BLaER1 (cell line): ENCODE measurements around the gene DNAH10.
A peak's percentile ranks its signal among the peaks of the same experiment; 100 is the strongest.

Experiments used
- H3K27ac ChIP-seq: shearing (Covaris generic); formaldehyde crosslinking; 2 replicates; pipeline ENCODE4 v1.8.1; 2022
- H3K27me3 ChIP-seq: shearing (Covaris generic); formaldehyde crosslinking; 2 replicates; pipeline ENCODE4 v1.8.1; 2022
- H3K36me3 ChIP-seq: shearing (Covaris generic); formaldehyde crosslinking; 2 replicates; pipeline ENCODE4 v1.8.1; 2022
- H3K4me1 ChIP-seq: shearing (Covaris generic); formaldehyde crosslinking; 2 replicates; pipeline ENCODE4 v1.8.1; 2022
- H3K4me2 ChIP-seq: shearing (Covaris generic); formaldehyde crosslinking; 2 replicates; pipeline ENCODE4 v1.8.1; 2022
- H3K4me3 ChIP-seq: shearing (Covaris generic); formaldehyde crosslinking; 2 replicates; pipeline ENCODE4 v1.8.1; 2022
- H3K9ac ChIP-seq: shearing (Covaris generic); formaldehyde crosslinking; 2 replicates; pipeline ENCODE4 v1.8.1; 2022
- H3K9me3 ChIP-seq: shearing (Covaris generic); formaldehyde crosslinking; 2 replicates; pipeline ENCODE4 v1.8.1; 2022
- H4K20me1 ChIP-seq: shearing (Covaris generic); formaldehyde crosslinking; 2 replicates; pipeline ENCODE4 v1.8.1; 2022
- Cebpa-rat ChIP-seq: shearing (Covaris generic); IDR thresholded peaks from 2 replicates; pipeline ENCODE4 v1.8.1; 2022

The DNAH10 gene

GRCh38 chr12:123761841-123762714 lies at the start of gene DNAH10:
TSS of gene DNAH10 (plus strand) at chr12:123762301. CDS start at chr12:123762337, 36 bp downstream.
- Histone ChIP-seq H3K27ac (no peak within 1 kb of the TSS), H3K27me3 (peaks cover 23% of the 10 kb centered on the region), H3K4me2 (peak within 1 kb of the TSS; percentile 95), H3K4me1 (peaks cover 13% of the 10 kb centered on the region), H3K36me3 (peaks cover 16% of the 10 kb centered on the region), H3K4me3 (peak within 1 kb of the TSS; percentile 72), H4K20me1 (no peaks in the 10 kb centered on the region), H3K9ac (peak within 1 kb of the TSS; percentile 52; the same call in 1 of the 2 replicates), H3K9me3 (no peaks in the 10 kb centered on the region)
- TF ChIP-seq Cebpa-rat: no peak

GRCh38 chr12:123712780-123713319 lies 49.3 kb upstream of the DNAH10 start:
- Histone ChIP-seq H3K9me3 (no peaks in the 10 kb centered on the region), H3K4me2 (peak overlapping the region; percentile 87), H3K9ac (peak overlapping the region; percentile 96), H3K4me3 (peak overlapping the region; percentile 100), H3K27me3 (no peaks in the 10 kb centered on the region), H4K20me1 (peaks cover 41% of the 10 kb centered on the region), H3K36me3 (peaks cover 4% of the 10 kb centered on the region), H3K27ac (peak overlapping the region; percentile 92), H3K4me1 (peaks cover 25% of the 10 kb centered on the region)
- TF ChIP-seq Cebpa-rat: no peak

- H4K20me1 ChIP-seq: peaks cover 46% of the 10 kb centered on the region
- peaks cover 25% of the 10 kb centered on the region for H3K4me1 ChIP-seq
- no peak overlapping the region; the same call in 1 of the 2 replicates for H3K27ac ChIP-seq
- TF ChIP-seq Cebpa-rat: no peak
- H3K27me3 ChIP-seq: no peaks in the 10 kb centered on the region
- no peaks in the 10 kb centered on the region for H3K9me3 ChIP-seq
- H3K36me3 ChIP-seq: peaks cover 6% of the 10 kb centered on the region; the same call in 1 of the 2 replicates
- peak overlapping the region; percentile 96 for H3K9ac ChIP-seq
- peak overlapping the region; percentile 100 for H3K4me3 ChIP-seq
- peak overlapping the region; percentile 87 for H3K4me2 ChIP-seq
These were observed 48.7 kb upstream of the DNAH10 start for GRCh38 chr12:123713398-123713797.

- Histone ChIP-seq H3K4me1 (peaks cover 25% of the 10 kb centered on the region), H3K4me3 (peak overlapping the region; percentile 100), H4K20me1 (peaks cover 46% of the 10 kb centered on the region), H3K36me3 (peaks cover 8% of the 10 kb centered on the region), H3K27me3 (no peaks in the 10 kb centered on the region), H3K9ac (peak overlapping the region; percentile 96; the same call in 1 of the 2 replicates), H3K27ac (no peak overlapping the region), H3K4me2 (peak overlapping the region; percentile 87), H3K9me3 (no peaks in the 10 kb centered on the region)
- TF ChIP-seq Cebpa-rat: no peak
These were observed 48.1 kb upstream of the DNAH10 start for GRCh38 chr12:123713823-123714585.

- no peak for TF ChIP-seq Cebpa-rat
- H3K27ac ChIP-seq: no peak overlapping the region
- no peaks in the 10 kb centered on the region for H3K27me3 ChIP-seq
- no peak overlapping the region for H3K9ac ChIP-seq
- H4K20me1 ChIP-seq: peaks cover 46% of the 10 kb centered on the region
- peaks cover 20% of the 10 kb centered on the region for H3K36me3 ChIP-seq
- H3K4me3 ChIP-seq: no peak overlapping the region
- no peaks in the 10 kb centered on the region for H3K9me3 ChIP-seq
- H3K4me2 ChIP-seq: no peak overlapping the region
- H3K4me1 ChIP-seq: peaks cover 25% of the 10 kb centered on the region
These were observed 46.9 kb upstream of the DNAH10 start for GRCh38 chr12:123715195-123715594.

- no peaks in the 10 kb centered on the region for H3K27me3 ChIP-seq
- H3K9me3 ChIP-seq: no peaks in the 10 kb centered on the region
- no peak overlapping the region for H3K9ac ChIP-seq
- peaks cover 42% of the 10 kb centered on the region for H3K36me3 ChIP-seq
- H3K4me1 ChIP-seq: peaks cover 19% of the 10 kb centered on the region
- TF ChIP-seq Cebpa-rat: no peak
- peaks cover 45% of the 10 kb centered on the region for H4K20me1 ChIP-seq
- H3K4me2 ChIP-seq: no peak overlapping the region
- no peak overlapping the region for H3K27ac ChIP-seq
- no peak overlapping the region for H3K4me3 ChIP-seq
These were observed 44.8 kb upstream of the DNAH10 start for GRCh38 chr12:123717350-123717749.

- Histone ChIP-seq H3K27me3 (no peaks in the 10 kb centered on the region), H3K9me3 (no peaks in the 10 kb centered on the region), H3K4me2 (no peak overlapping the region), H3K36me3 (peaks cover 64% of the 10 kb centered on the region), H4K20me1 (peaks cover 19% of the 10 kb centered on the region; the same call in 1 of the 2 replicates), H3K4me1 (peaks cover 12% of the 10 kb centered on the region), H3K9ac (no peak overlapping the region), H3K4me3 (no peak overlapping the region), H3K27ac (no peak overlapping the region)
- no peak for TF ChIP-seq Cebpa-rat
These were observed 41.8 kb upstream of the DNAH10 start for GRCh38 chr12:123720141-123720814.

- no peak overlapping the region for H3K9ac ChIP-seq
- no peaks in the 10 kb centered on the region for H3K9me3 ChIP-seq
- no peak overlapping the region for H3K4me2 ChIP-seq
- H3K27ac ChIP-seq: no peak overlapping the region
- no peaks in the 10 kb centered on the region for H3K27me3 ChIP-seq
- H3K4me3 ChIP-seq: no peak overlapping the region
- H3K4me1 ChIP-seq: peaks cover 12% of the 10 kb centered on the region
- peaks cover 14% of the 10 kb centered on the region; the same call in 1 of the 2 replicates for H4K20me1 ChIP-seq
- TF ChIP-seq Cebpa-rat: no peak
- H3K36me3 ChIP-seq: peaks cover 73% of the 10 kb centered on the region
These were observed 40.9 kb upstream of the DNAH10 start for GRCh38 chr12:123721245-123721644.

GRCh38 chr12:123723011-123723410 lies 39.1 kb upstream of the DNAH10 start:
- no peak overlapping the region for H3K9ac ChIP-seq
- H3K36me3 ChIP-seq: peaks cover 88% of the 10 kb centered on the region
- no peak overlapping the region for H3K27ac ChIP-seq
- H3K4me3 ChIP-seq: no peak overlapping the region
- no peak for TF ChIP-seq Cebpa-rat
- H4K20me1 ChIP-seq: peaks cover 3% of the 10 kb centered on the region; the same call in 1 of the 2 replicates
- H3K9me3 ChIP-seq: no peaks in the 10 kb centered on the region
- no peak overlapping the region for H3K4me2 ChIP-seq
- peaks cover 12% of the 10 kb centered on the region for H3K4me1 ChIP-seq
- H3K27me3 ChIP-seq: no peaks in the 10 kb centered on the region
